ENCODE results near the gene PVALB. TPM values are rescaled to one million over a fixed set of nuclear protein-coding genes. Genes with fewer than 3 reads are reported as not detected.

Gene PVALB, protein sequence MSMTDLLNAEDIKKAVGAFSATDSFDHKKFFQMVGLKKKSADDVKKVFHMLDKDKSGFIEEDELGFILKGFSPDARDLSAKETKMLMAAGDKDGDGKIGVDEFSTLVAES
- total RNA-seq, result not detected in 2 replicates

DNA sequence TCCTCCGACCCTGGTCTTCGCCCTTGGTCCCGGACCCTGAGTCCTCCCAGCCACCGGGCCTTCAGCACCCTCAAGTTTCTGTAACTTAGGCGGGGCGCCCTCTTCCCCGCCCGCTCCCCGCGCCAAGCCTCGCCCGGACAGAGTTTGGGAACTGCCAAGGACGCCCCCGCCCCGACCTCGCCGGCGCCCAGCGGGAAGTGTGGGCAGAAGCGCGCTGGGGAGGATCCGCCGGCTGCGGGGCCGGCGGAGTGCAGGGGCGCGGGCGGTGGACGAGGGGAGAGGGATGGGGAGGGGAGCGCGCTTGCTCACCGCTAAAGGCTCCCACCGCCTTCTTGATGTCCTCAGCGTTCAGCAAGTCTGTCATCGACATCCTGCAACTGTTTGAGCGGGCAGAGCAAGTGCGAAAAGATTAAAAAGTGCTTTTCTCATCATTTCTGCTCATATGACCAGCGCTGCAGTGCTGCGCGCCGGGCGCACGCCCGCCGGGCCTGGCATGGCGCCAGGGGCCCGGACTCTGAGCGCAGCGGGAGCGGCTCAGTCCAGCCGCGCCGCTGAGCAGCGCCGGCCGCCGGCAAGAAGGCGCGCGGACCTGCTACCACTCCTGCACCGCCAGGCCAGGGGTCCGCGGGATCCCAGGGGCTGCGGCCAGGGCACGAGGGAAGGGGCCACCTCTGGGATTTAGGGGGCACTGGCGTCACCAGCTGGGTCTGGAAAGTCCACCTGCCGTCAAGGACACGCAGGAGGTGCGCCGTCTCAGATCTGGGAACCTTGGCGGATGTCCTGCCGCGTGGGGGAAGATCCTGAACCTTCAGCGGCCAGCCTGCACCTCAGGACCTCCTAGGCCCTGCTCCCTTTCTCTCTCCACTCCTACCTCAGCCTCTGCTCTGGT lies at the start of gene PVALB:
PVALB (minus strand) TSS at position 400 of the 889 bp plus-strand sequence; CDS start at position 370, 30 bp downstream.

DNA sequence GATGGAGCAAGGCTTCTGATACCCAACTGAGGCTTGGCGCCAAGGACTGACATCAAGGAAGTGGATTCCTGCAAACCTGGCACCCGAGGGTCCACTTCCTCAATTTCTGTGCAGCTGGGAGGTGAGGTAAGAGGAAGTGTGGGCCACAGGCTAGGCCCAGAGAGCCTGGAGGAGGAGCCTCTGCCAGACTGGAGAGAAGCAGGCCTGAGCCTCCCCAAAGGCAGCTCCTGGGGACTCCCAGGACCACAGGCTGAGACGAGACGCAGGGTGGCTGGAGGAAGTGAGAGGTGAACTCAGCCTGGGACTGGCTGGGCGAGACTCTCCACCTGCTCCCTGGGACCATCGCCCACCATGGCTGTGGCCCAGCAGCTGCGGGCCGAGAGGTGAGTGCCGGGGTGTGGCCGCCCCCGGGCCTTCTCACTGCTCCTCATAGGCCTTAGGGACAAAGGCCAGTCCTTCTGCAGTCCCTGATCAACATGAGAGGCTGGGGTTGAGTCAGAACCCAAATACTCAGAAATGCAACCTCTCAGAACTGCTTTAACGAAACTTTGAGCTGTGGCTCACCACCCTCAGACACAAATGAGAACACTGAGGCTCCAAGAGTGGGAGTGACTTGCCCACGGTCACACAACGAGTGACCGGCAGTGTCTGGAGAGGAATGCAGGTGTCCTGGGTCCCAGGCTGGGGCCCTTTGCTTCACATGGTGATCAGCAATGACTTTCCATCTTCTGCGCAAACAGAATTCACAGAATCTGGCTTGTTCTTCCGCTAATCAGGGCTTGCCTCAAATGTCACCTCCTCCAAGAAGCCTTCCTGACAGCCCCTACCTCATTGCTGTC lies 44.2 kb upstream of the PVALB start, which contains the start of gene NCF4:
NCF4 (plus strand) TSS at position 186 of the 839 bp plus-strand sequence; CDS start at position 352, 166 bp downstream.

DNA sequence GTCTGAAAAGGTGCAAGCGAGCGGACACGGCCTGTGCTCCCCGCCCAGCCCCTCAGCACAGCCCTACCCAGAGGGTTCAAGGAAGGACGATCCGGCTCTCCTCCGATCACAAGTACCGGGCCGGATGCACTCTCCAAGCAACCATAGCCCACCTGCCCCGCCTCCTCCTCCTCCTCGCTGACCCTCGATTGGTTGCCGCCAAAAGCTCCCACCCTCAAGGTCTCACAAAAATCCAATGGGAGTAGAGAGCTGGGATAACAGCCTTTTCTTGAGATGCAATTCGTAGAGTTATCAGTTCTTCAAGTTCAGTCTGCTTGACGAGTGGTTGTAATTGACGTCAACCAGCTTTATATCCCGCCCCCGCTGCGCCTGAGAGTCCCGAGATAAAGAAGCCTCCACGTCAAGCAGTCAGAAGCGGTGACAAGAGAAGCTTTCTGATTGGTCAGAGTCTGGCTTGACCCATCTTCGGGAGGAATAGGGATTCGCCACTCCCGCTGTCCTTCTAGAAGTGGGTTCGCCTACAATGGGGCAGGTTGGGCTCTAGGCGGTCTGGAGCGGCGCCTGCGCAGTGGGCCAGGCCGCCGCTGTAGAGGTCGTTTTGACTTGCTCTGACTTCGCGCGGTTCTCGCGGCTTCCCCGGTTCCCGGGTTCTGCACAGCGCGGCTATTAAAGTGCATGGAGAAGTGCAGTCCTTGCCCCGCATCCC lies 40.7 kb downstream of the PVALB start, which contains the start of gene IFT27:
IFT27 (minus strand) TSS at position 156 of the 706 bp plus-strand sequence. CDS start 412 bp downstream, outside the sequence.

Other genes starting within 250 kb of the PVALB start
- not detected in 2 replicates for gene CACNG2, start 113.3 kb downstream of the PVALB start, total RNA-seq
- gene IFT27, start 40.9 kb downstream of the PVALB start, total RNA-seq, result 8.9 and 11.3 TPM in 2 replicates
- not detected in 2 replicates for gene NCF4, start 44.0 kb upstream of the PVALB start, total RNA-seq
- not detected in 2 replicates for gene CSF2RB, start 96.6 kb upstream of the PVALB start, total RNA-seq
- 34.1 and 68.7 TPM in 2 replicates for gene TST, start 202.4 kb upstream of the PVALB start, total RNA-seq
- gene MPST, start 202.7 kb upstream of the PVALB start, total RNA-seq, result 190 and 252 TPM in 2 replicates
- gene KCTD17, start 234.7 kb upstream of the PVALB start, total RNA-seq, result 10.9 and 17.1 TPM in 2 replicates